K562 (cell line): ENCODE results near the gene PLEKHF1. TPM values are rescaled to one million over a fixed set of nuclear protein-coding genes. Genes with fewer than 3 reads are reported as not detected.
A peak's percentile ranks its signal among the peaks of the same experiment; 100 is the strongest.

Source experiments
- BHLHE40 ChIP-seq: IDR thresholded peaks from 2 replicates; pipeline ENCODE4 v1.6.1; 2011; ENCODE audit warnings: low read length, improper control_type of control experiment
- CREM ChIP-seq: IDR thresholded peaks from 2 replicates; pipeline ENCODE4 v1.6.1; 2014; ENCODE audit warnings: antibody characterized with exemption, low read depth
- CUX1 ChIP-seq: fragments of 200-800 bp; sonication (Bioruptor generic); IDR thresholded peaks from 2 replicates; pipeline ENCODE4 v1.6.1; 2016; ENCODE audit warnings: missing genetic modification characterization, missing compliant biosample characterization
- E2F6 ChIP-seq, 2 experiments: IDR thresholded peaks; 2 replicates each; pipeline ENCODE4 v1.6.1; 2011; ENCODE audit warnings: borderline replicate concordance in 1 of 2, control low read depth in 1 of 2, low read depth in 1 of 2, low read length in 1 of 2, mild to moderate bottlenecking in 1 of 2, mixed read lengths in 1 of 2, moderate library complexity in 1 of 2; ENCODE audit not compliant: insufficient read depth in 1 of 2, insufficient read length in 1 of 2, poor library complexity in 1 of 2, severe bottlenecking in 1 of 2; ENCODE audit errors: extremely low read depth in 1 of 2
- ETS1 ChIP-seq: conservative IDR thresholded peaks from 2 replicates; pipeline ENCODE4 v1.6.1; 2011; ENCODE audit warnings: low read depth, mild to moderate bottlenecking, low read length; ENCODE audit not compliant: control insufficient read depth
- ETS2 ChIP-seq: IDR thresholded peaks from 2 replicates; pipeline ENCODE4 v1.6.1; 2016; ENCODE audit warnings: borderline replicate concordance, missing genetic modification characterization, mild to moderate bottlenecking, moderate library complexity, missing compliant biosample characterization; ENCODE audit not compliant: poor library complexity, severe bottlenecking
- FOSL1 ChIP-seq: fragments of 200-800 bp; sonication (Bioruptor generic); conservative IDR thresholded peaks from 2 replicates; pipeline ENCODE4 v1.6.1; 2016; ENCODE audit warnings: missing genetic modification characterization, missing compliant biosample characterization
- HSF4 ChIP-seq: fragments of 250-450 bp; sonication (Bioruptor Pico); IDR thresholded peaks from 2 replicates; pipeline ENCODE4 v2.1.2; 2022; ENCODE audit warnings: mild to moderate bottlenecking, moderate library complexity, borderline replicate concordance
- KHSRP ChIP-seq: fragments of 450-650 bp; IDR thresholded peaks from 2 replicates; pipeline ENCODE4 v1.6.1; 2017
- MBD2 ChIP-seq: sonication (generic); IDR thresholded peaks from 2 replicates; pipeline ENCODE4 v1.6.1; 2016; ENCODE audit warnings: low read depth, borderline replicate concordance
- POLR2A ChIP-seq: fragments of 450-650 bp; conservative IDR thresholded peaks from 2 replicates; pipeline ENCODE4 v1.6.1; 2016
- RAD51 ChIP-seq: fragments of 450-650 bp; IDR thresholded peaks from 2 replicates; pipeline ENCODE4 v1.7.1; 2016; ENCODE audit warnings: low read depth, mild to moderate bottlenecking, borderline replicate concordance
- RBM15 ChIP-seq: fragments of 200-400 bp; formaldehyde crosslinking; IDR thresholded peaks from 2 replicates; pipeline ENCODE4 v1.6.1; 2018; ENCODE audit warnings: mild to moderate bottlenecking, low read length, moderate library complexity; ENCODE audit not compliant: insufficient read depth
- SMAD3 ChIP-seq: fragments of 450-650 bp; formaldehyde crosslinking; conservative IDR thresholded peaks from 2 replicates; pipeline ENCODE4 v1.4.0; 2020; ENCODE audit warnings: mild to moderate bottlenecking
- TARDBP ChIP-seq: fragments of 450-650 bp; IDR thresholded peaks from 2 replicates; pipeline ENCODE4 v1.6.1; 2016
- XRCC4 ChIP-seq: IDR thresholded peaks from one replicate; pipeline ENCODE4 v1.6.1; 2011; ENCODE audit not compliant: insufficient read depth, insufficient read length; ENCODE audit errors: extremely low read depth
- ZBED1 ChIP-seq: IDR thresholded peaks from 2 replicates; pipeline ENCODE4 v1.6.1; 2014
- ZBTB17 ChIP-seq: fragments of 450-650 bp; formaldehyde crosslinking; IDR thresholded peaks from 2 replicates; pipeline ENCODE4 v1.4.0; 2020; ENCODE audit warnings: mild to moderate bottlenecking
- ZBTB26 ChIP-seq: fragments of 450-650 bp; formaldehyde crosslinking; IDR thresholded peaks from 2 replicates; pipeline ENCODE4 v1.4.0; 2022; ENCODE audit warnings: missing genetic modification characterization
- ZNF212 ChIP-seq: fragments of 450-650 bp; formaldehyde crosslinking; IDR thresholded peaks from 2 replicates; pipeline ENCODE4 v1.4.0; 2020; ENCODE audit warnings: mild to moderate bottlenecking
- polyA plus RNA-seq, 8 experiments: library from polyadenylated mRNA; depleted of rRNA in 4 of 8; stranded (reverse) in 5 of 8; unstranded in 3 of 8; fragments of >200 nt; fragmentation: Nextera tagmentation in 2 of 8; fragmentation: Illumina TruSeq in 1 of 8; extraction: Ambion mirVana in 2 of 8; extraction: Trizol in 1 of 8; gene quantifications; 2 replicates each; pipeline versions ENCODE4 v1.2.1 to v1.2.3, GENCODE V29; 2011 to 2014; ENCODE audit warnings: inconsistent platforms in 1 of 8, missing spikeins in 1 of 8
- total RNA-seq, 7 experiments: library from RNA; depleted of rRNA in 6 of 7; stranded (reverse); fragments of >200 nt in 6 of 7; fragmentation: Illumina TruSeq in 2 of 7; extraction: Trizol in 2 of 7; gene quantifications; 2 replicates each; pipeline versions ENCODE4 v1.2.1 to v1.2.3, GENCODE V29; 2011 to 2021; ENCODE audit warnings: low replicate concordance in 1 of 7

PLEKHF1 gene
- total and polyA plus RNA-seq, 9 of the 15 experiments (the other 6 are each of a cell fraction or from before 2014, with no cell fraction given) = 0.07 to 13.4 (median 3.9) TPM; not detected in 1

GRCh38 chr19:29687897-29688728 is 22.9 kb downstream of the PLEKHF1 start (continued):
- TF ChIP-seq CUX1 (CRISPR knock-in tag) (no peak), HSF4 (CRISPR knock-in tag) (peak; percentile 64; the same call in 1 of the 2 replicates), TARDBP (no peak), RBM15 (no peak), FOSL1 (tag) (peak; percentile 63; the same call in 1 of the 2 replicates), ETS2 (tag) (no peak), CREM (no peak), MBD2 (no peak), KHSRP (no peak), ZNF212 (CRISPR knock-in tag) (no peak), ETS1 (no peak), XRCC4 (no peak), ZBED1 (no peak), RAD51 (no peak), POLR2A (no peak), E2F6 (IDR thresholded peaks at IDR 0.05; ENCODE audit: borderline replicate concordance in 1 of 2, extremely low read depth in 1 of 2, insufficient read depth in 1 of 2, insufficient read length in 1 of 2, low read depth in 1 of 2, low read length in 1 of 2, poor library complexity in 1 of 2, severe bottlenecking in 1 of 2) (no peak), SMAD3 (CRISPR knock-in tag) (peak; percentile 28; the same call in 1 of the 2 replicates), ZBTB26 (no peak), ZBTB17 (CRISPR knock-in tag) (no peak), BHLHE40 (no peak)
